ENCODE results near the gene PEA15.

Gene PEA15

GRCh38 chr1:160166166-160166868, 38.9 kb upstream of the PEA15 start:
- no peak for TF ChIP-seq CTCF (IDR thresholded peaks at IDR 0.05)
- Histone ChIP-seq H3K9ac (no peak overlapping the region), H3K27me3 (ENCODE audit: control insufficient read depth, insufficient read depth, low read length) (no peaks in the 10 kb centered on the region), H3K36me3 (ENCODE audit: control insufficient read depth, insufficient read depth, low read length) (no peaks in the 10 kb centered on the region), H3K4me2 (ENCODE audit: low read length) (no peak overlapping the region), H3K4me1 (no peaks in the 10 kb centered on the region), H3K27ac (no peak overlapping the region), H3K9me3 (ENCODE audit: control insufficient read depth, low read length) (no peaks in the 10 kb centered on the region), H2AFZ (no peak overlapping the region), H3K4me3 (ENCODE audit: low read depth, low read length) (no peak overlapping the region), H3K79me2 (no peaks in the 10 kb centered on the region)

GRCh38 chr1:160167056-160167455, 38.1 kb upstream of the PEA15 start:
- Histone ChIP-seq H3K9ac (no peak overlapping the region), H3K9me3 (ENCODE audit: control insufficient read depth, low read length) (no peaks in the 10 kb centered on the region), H3K36me3 (ENCODE audit: control insufficient read depth, insufficient read depth, low read length) (no peaks in the 10 kb centered on the region), H3K79me2 (no peaks in the 10 kb centered on the region), H3K4me1 (no peaks in the 10 kb centered on the region), H3K4me3 (ENCODE audit: low read depth, low read length) (no peak overlapping the region), H3K27me3 (ENCODE audit: control insufficient read depth, insufficient read depth, low read length) (no peaks in the 10 kb centered on the region), H2AFZ (no peak overlapping the region), H3K4me2 (ENCODE audit: low read length) (no peak overlapping the region), H3K27ac (no peak overlapping the region)
- TF ChIP-seq CTCF (IDR thresholded peaks at IDR 0.05): no peak

- Histone ChIP-seq H3K4me2 (ENCODE audit: low read length) (no peak overlapping the region), H3K27me3 (ENCODE audit: control insufficient read depth, insufficient read depth, low read length) (no peaks in the 10 kb centered on the region), H2AFZ (no peak overlapping the region), H3K36me3 (ENCODE audit: control insufficient read depth, insufficient read depth, low read length) (no peaks in the 10 kb centered on the region), H3K9me3 (ENCODE audit: control insufficient read depth, low read length) (no peaks in the 10 kb centered on the region), H3K9ac (no peak overlapping the region), H3K4me3 (ENCODE audit: low read depth, low read length) (no peak overlapping the region), H3K27ac (no peak overlapping the region), H3K79me2 (no peaks in the 10 kb centered on the region), H3K4me1 (no peaks in the 10 kb centered on the region)
- TF ChIP-seq CTCF (IDR thresholded peaks at IDR 0.05): no peak
These were observed 37.6 kb upstream of the PEA15 start for GRCh38 chr1:160167580-160167979.

GRCh38 chr1:160168016-160168415, 37.2 kb upstream of the PEA15 start:
- no peak overlapping the region for H3K9ac ChIP-seq
- no peaks in the 10 kb centered on the region for H3K27me3 ChIP-seq (ENCODE audit: control insufficient read depth, insufficient read depth, low read length)
- no peak overlapping the region for H3K27ac ChIP-seq
- no peak overlapping the region for H2AFZ ChIP-seq
- H3K79me2 ChIP-seq: no peaks in the 10 kb centered on the region
- no peak overlapping the region for H3K4me3 ChIP-seq (ENCODE audit: low read depth, low read length)
- H3K4me1 ChIP-seq: no peaks in the 10 kb centered on the region
- TF ChIP-seq CTCF (IDR thresholded peaks at IDR 0.05): no peak
- no peaks in the 10 kb centered on the region for H3K9me3 ChIP-seq (ENCODE audit: control insufficient read depth, low read length)
- no peak overlapping the region for H3K4me2 ChIP-seq (ENCODE audit: low read length)
- H3K36me3 ChIP-seq (ENCODE audit: control insufficient read depth, insufficient read depth, low read length): no peaks in the 10 kb centered on the region

Data from parathyroid adenoma (tissue), 2 donors.